HT1080 (cell line): ENCODE measurements around the gene BMPR2. TPM values are rescaled to one million over a fixed set of nuclear protein-coding genes. Genes with fewer than 3 reads are reported as not detected.
"Not testable (repeated sequence)": the region's sequence is repeated elsewhere in the genome, so short reads cannot be mapped to it uniquely, and the experiment has no call there.

Source experiments
- DNase-seq: peaks from one replicate; pipeline ENCODE4 v3.0.0-alpha.2; 2015; ENCODE audit warnings: low read depth
- total RNA-seq: library from RNA; depleted of rRNA; stranded (reverse); fragments of >200 nt; shearing (Covaris generic); gene quantifications from 2 replicates; pipeline ENCODE4 v1.2.3, GENCODE V29; 2014

BMPR2 gene
- total RNA-seq, 1 experiment from 2014 or later, result 5.5 TPM

- peak; percentile 7 for DNase-seq
Measured at GRCh38 chr2:202378662-202379358, 2.7 kb downstream of the BMPR2 start.

- no peak for DNase-seq
Measured at GRCh38 chr2:202382684-202383083, 6.6 kb downstream of the BMPR2 start.

DNA sequence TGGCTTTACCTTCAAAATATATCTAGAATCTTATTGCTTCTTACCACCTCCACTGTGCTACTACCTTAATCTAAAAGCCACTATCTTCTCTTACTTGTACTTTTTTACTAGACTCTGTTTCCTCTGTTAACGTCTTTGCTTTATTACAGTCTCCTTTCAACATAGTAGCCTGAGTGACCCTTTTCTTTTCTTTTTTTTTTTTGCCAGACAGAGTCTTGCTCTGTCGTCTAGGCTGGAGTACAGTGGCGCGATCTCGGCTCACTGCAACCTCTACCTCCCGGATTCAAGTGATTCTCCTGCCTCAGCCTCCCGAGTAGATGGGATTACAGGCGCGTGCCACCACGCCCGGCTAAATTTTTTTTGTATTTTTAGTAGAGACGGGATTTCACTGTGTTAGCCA, 10.4 kb downstream of the BMPR2 start:
- not testable (repeated sequence) for DNase-seq

- no peak for DNase-seq
Measured at GRCh38 chr2:202387608-202388342, 11.6 kb downstream of the BMPR2 start.

- no peak for DNase-seq
Measured at GRCh38 chr2:202400941-202401340, 24.8 kb downstream of the BMPR2 start.

DNA sequence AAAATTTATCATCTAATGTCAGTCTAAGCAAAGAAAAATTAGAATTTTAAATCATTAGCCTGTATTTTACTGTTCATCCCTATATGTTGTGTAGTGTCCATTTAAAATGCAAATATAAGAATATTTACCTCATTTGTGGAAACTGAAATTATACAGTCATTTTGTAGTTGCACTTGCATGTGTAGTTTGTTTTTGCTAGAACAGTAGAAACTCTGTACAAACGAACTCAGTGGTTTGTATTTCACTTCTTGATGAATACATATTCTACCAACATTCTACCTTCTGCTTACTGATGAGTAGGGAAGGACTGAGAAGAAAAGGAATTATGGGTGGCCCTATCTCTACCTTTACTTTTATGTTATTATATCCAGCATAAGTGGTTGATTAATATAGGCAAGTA, 29.7 kb downstream of the BMPR2 start:
- no peak for DNase-seq

DNA sequence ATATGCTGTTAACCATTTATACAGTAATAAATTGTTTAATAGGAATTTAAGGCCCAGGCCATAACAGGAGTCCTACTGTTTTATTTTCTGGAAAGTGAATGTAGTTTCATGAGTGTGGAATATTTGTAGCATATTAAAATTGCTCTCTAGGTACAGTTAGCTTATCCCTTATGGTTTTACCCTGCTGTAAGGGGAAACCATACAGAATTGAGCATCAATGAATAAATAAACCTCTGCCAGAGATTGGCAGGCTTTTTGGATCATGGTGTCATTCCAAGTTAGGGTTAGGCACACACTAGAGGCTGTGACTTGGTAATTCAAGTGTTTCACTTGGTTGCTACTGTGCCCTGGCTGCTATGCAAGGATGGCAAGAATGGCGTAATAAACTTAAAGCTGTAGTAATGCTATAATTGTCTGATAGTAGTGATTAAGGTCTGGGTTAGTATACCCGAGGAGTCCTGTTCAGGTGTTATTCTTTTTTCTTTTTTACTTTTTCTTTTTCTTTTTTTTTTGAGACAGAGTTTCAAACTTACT, 30.4 kb downstream of the BMPR2 start:
- no peak for DNase-seq

DNA sequence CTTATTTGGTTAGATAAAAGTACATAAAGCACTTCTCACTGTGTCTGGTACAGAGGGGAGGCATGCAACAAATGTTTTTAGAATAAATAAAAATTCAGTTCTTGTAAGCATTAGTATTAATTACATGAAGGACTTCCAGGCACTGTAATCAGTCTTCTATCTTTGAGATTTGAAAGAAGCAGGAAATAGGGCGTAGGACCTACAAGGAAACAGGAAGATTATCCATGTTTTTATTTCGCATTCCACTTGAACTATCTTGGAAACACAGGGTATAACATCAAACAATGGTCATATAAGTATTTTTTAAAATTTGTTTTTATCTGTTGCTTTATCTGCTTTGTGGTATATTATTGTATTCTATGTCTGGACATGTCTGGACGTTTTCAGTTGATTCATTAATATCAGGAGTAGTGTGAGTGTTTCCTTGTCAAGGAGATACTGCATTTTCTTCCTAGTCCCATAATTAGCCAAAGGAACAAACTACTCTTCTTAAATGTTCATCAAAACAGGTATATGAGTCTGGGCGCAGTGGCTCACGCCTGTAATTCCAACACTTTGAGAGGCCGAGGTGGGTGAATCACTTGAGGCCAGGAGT, 32.5 kb downstream of the BMPR2 start:
- DNase-seq, result no peak

- DNase-seq, result no peak
Measured at GRCh38 chr2:202410092-202410491, 34.0 kb downstream of the BMPR2 start.

DNA sequence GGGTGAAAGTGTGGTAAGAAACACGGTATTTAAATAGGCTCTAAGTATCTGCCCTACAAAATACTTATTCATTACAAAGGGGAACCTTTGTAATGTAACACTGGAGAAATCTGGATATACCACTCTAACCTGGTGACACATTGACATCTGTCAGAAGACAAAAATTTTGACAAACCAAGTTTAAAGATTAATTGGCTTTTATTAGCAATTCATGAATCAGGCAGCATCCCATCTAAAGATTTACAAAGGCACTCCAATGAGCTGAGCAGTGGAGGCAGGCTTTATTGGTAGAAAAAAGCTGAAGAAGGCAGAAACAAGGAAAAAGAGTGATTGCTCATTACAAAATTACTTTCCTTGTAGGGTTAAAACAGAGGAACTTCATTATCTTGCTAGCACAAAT, 35.0 kb downstream of the BMPR2 start:
- no peak for DNase-seq

- no peak for DNase-seq
Measured at GRCh38 chr2:202418027-202418426, 41.9 kb downstream of the BMPR2 start.

DNA sequence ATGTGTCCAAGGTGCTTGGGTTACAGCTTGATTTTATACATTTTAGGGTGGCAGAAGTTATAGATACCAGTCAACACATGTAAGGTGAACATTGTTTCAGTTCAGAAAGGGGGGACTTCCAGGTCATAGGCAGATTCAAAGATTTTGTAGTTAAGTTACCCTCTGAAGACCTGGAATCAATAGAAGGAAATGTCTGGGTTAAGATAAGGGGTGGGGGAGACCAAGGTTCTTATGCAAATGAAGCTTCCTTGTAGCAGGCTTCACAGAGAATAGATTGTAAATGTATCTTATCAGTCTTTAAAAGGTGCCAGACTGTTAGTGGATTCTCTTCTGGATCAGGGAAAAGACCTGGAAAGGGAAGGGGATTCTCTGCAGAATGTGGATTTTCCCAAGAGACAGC, 42.4 kb downstream of the BMPR2 start:
- no peak for DNase-seq

- no peak for DNase-seq
Measured at GRCh38 chr2:202423139-202423538, 47.0 kb downstream of the BMPR2 start.

GRCh38 chr2:202425036-202425435, 48.9 kb downstream of the BMPR2 start:
- peak; percentile 6 for DNase-seq

- no peak for DNase-seq
Measured at GRCh38 chr2:202426751-202427150, 50.6 kb downstream of the BMPR2 start.

- no peak for DNase-seq
Measured at GRCh38 chr2:202429164-202429980, 53.2 kb downstream of the BMPR2 start.

DNA sequence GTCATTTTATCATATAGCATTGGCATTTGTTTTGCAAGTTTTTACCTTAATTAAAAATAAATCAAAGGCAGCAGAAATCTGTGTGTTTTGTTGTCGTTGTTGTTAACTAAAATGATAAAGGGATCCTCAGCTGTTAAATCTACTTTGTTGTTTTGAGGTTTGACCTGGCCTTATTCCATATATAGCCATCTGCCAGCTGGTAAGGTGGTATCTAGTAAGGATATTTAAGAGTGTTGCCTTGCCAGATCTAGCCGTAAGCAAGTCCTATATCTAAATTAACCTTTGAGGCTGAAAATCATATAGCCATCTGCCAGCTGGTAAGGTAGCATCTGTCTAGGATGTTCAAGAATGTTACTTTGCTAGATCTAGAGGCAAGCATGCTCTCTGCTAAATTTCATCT, 56.6 kb downstream of the BMPR2 start:
- no peak for DNase-seq

DNA sequence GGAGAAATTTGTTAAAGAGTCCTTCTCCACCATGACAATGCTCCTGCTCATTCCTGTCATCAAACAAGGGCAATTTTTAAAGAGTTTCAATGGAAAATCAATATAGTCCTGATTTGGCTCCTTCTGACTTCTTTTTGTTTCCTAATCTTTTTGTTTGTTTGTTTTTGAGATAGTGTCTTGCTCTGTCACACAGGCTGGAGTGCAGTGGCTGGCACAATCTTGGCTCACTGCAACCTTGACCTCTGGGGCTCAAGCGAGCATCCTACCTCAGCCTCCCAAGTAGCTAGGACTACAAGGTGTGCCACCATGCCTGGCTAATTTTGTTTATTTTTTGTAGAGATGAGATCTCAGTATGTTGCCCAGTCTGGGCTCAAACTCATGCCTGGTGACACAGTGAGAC, 58.3 kb downstream of the BMPR2 start:
- DNase-seq, result no peak

DNA sequence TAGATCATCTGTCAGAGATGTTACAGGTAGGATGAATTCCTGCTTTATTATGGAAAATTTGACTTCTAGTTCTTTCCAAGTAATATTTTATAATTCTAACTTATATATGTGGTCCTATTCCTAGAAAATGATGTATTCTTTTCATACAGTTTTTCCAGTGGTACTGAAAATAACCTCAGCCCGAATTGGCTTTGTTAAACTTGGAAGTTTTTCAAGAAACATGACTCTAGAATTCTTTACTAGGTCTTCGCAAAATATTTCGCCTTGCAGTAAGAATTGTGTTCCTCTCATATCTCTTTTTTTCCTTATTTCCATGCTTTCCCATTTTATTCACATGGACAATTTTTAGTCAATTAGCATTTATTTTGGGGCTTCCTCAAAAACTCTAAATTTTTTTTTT, 60.5 kb downstream of the BMPR2 start:
- no peak for DNase-seq

GRCh38 chr2:202440117-202440516, 64.0 kb downstream of the BMPR2 start:
- not testable (repeated sequence) for DNase-seq

DNA sequence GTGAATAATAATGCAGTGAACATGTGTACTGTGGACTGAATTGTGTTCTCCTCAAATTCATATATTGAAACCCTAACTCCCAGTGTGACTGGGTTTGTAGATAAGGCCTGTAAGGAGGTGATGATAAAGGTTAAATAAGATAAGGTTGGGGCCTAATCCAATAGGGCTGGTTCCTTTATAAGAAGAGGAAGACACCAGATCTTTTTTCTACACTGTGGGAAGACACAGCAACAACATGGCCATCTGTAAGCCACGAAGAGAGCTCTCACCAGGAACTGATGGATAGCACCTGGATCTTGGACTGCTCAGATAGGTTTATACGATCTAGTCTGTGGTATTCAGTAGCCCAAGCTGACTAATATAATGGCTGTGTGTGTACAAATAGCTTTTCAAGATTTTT, 66.8 kb downstream of the BMPR2 start:
- DNase-seq, result no peak

DNA sequence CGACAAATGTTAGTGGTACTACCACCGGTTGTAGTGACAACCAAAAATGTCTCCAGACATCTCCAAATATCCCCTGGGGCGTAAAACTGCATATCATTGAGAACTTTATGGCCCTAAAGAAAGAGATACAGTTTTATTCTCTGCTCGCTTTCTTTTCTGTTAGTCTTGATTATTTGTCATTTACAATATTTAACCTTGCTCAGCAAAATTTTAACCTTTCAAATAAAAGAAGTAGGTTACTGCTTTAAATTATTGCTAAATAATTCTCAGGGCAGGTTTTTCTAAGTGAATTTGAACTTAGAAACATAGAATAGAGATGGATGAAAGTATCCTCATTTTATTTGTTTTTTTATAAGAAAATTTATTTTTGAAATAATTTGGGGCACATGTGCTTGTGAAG, 67.9 kb downstream of the BMPR2 start:
- no peak for DNase-seq
